Measurements from ENCODE around the gene MPV17L. TPM values are rescaled to one million over a fixed set of nuclear protein-coding genes. Genes with fewer than 3 reads are reported as not detected.

The MPV17L gene
- total and polyA plus RNA-seq, 2 experiments from 2014 or later, result 0.46 to 2.1 TPM

DNA sequence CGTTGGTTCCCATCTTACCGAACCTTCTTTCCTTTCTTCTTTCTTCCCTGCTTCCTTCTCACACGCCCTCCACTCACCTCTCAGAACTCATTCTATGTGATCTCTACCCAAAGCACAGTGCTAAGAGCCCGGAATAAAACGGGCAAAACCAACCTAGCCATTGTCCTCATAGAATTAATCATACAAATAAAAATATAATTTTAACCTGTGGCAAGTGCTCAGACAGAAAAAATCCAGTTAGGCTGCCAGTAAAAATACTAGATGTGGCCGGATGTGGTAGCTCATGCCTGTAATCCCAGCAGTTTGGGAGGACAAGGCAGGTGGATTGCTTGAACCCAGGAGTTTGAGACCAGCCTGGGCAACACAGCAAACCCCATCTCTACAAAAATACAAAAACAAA, 65.8 kb downstream of the MPV17L start:
- H3K27ac ChIP-seq, result no peak overlapping the region
- no peaks in the 10 kb centered on the region for H3K36me3 ChIP-seq (replicated peaks; ENCODE audit: insufficient read depth, low read depth)
- H3K4me1 ChIP-seq (ENCODE audit: insufficient read depth), result no peaks in the 10 kb centered on the region
- TF ChIP-seq EZH2 (IDR thresholded peaks at IDR 0.05; ENCODE audit: borderline replicate concordance), result no peak
- no peak for TF ChIP-seq EZH2phosphoT487 (IDR thresholded peaks at IDR 0.05; ENCODE audit: low read depth, severe bottlenecking, unreplicated experiment)
- TF ChIP-seq, protein P1, sequence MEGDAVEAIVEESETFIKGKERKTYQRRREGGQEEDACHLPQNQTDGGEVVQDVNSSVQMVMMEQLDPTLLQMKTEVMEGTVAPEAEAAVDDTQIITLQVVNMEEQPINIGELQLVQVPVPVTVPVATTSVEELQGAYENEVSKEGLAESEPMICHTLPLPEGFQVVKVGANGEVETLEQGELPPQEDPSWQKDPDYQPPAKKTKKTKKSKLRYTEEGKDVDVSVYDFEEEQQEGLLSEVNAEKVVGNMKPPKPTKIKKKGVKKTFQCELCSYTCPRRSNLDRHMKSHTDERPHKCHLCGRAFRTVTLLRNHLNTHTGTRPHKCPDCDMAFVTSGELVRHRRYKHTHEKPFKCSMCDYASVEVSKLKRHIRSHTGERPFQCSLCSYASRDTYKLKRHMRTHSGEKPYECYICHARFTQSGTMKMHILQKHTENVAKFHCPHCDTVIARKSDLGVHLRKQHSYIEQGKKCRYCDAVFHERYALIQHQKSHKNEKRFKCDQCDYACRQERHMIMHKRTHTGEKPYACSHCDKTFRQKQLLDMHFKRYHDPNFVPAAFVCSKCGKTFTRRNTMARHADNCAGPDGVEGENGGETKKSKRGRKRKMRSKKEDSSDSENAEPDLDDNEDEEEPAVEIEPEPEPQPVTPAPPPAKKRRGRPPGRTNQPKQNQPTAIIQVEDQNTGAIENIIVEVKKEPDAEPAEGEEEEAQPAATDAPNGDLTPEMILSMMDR (IDR thresholded peaks at IDR 0.05; ENCODE audit: poor library complexity), result no peak
- no peaks in the 10 kb centered on the region for H3K9me2 ChIP-seq (replicated peaks; ENCODE audit: insufficient read depth)
- no peak overlapping the region for H3K4me2 ChIP-seq
- 92% methylated on average over 6 of the region's 6 CpGs for WGBS (ENCODE audit: low lambda C conversion rate, missing lambda C conversion rate)
- no peaks in the 10 kb centered on the region for H4K20me1 ChIP-seq (ENCODE audit: insufficient read depth, poor library complexity, severe bottlenecking)
- H2AFZ ChIP-seq, result no peak overlapping the region
- H3K9me3 ChIP-seq (ENCODE audit: low read depth), result no peaks in the 10 kb centered on the region
- DNase-seq (ENCODE audit: low spot score), result no peak
- peaks cover 10% of the 10 kb centered on the region for H3K27me3 ChIP-seq
- no peaks in the 10 kb centered on the region for H3K79me2 ChIP-seq
- H3K4me3 ChIP-seq, result no peak overlapping the region

Other genes starting within 250 kb of the MPV17L start
- gene NPIPA5, start 17.5 kb upstream of the MPV17L start, total RNA-seq, result not detected in 2 replicates
- gene NPIPA5, start 17.5 kb upstream of the MPV17L start, polyA plus RNA-seq, result 0.71 and 0.77 TPM in 2 replicates
- 5.9 and 10.3 TPM in 2 replicates for gene BMERB1, start 38.8 kb downstream of the MPV17L start, total RNA-seq
- gene BMERB1, start 38.8 kb downstream of the MPV17L start, polyA plus RNA-seq, result 5.9 and 7.3 TPM in 2 replicates
- 12.0 and 15.5 TPM in 2 replicates for gene MARF1, start 247.4 kb downstream of the MPV17L start, total RNA-seq
- 7.0 and 8.8 TPM in 2 replicates for gene MARF1, start 247.4 kb downstream of the MPV17L start, polyA plus RNA-seq

Measured in hepatocyte (in vitro differentiated cells).